Stomach smooth muscle (tissue), 2 donors: ENCODE results near the gene NAB1.
"Not testable (repeated sequence)": the region's sequence is repeated elsewhere in the genome, so short reads cannot be mapped to it uniquely, and the experiment has no call there.

Source experiments
- H3K27ac ChIP-seq: one replicate; pipeline ENCODE4 v1.7.0; 2013; ENCODE audit warnings: mild to moderate bottlenecking, low read length, inconsistent platforms
- H3K27me3 ChIP-seq, 2 donors: one replicate each; pipeline ENCODE4 v1.7.0; 2013; ENCODE audit warnings: low read length in 2 of 2; ENCODE audit not compliant: insufficient read depth in 2 of 2, control insufficient read depth in 1 of 2
- H3K36me3 ChIP-seq, 2 donors: one replicate each; pipeline ENCODE4 v1.7.0; 2013; ENCODE audit warnings: low read length in 2 of 2; ENCODE audit not compliant: control insufficient read depth in 2 of 2, insufficient read depth in 2 of 2
- H3K4me1 ChIP-seq: one replicate; pipeline ENCODE4 v1.7.0; 2013; ENCODE audit warnings: low read length; ENCODE audit not compliant: control insufficient read depth, insufficient read depth
- H3K4me3 ChIP-seq, 2 donors: one replicate each; pipeline ENCODE4 v1.7.0; 2013; ENCODE audit warnings: low read length in 2 of 2
- H3K9ac ChIP-seq, 2 donors: one replicate each; pipeline ENCODE4 v1.7.0; 2013; ENCODE audit warnings: low read length in 2 of 2, mild to moderate bottlenecking in 1 of 2
- H3K9me3 ChIP-seq, 2 donors: one replicate each; pipeline ENCODE4 v1.7.0; 2013; ENCODE audit warnings: low read length in 2 of 2; ENCODE audit not compliant: control insufficient read depth in 2 of 2
- donor health status: healthy.
- donor health status: Pancreatic carcinoma.

The NAB1 gene

DNA sequence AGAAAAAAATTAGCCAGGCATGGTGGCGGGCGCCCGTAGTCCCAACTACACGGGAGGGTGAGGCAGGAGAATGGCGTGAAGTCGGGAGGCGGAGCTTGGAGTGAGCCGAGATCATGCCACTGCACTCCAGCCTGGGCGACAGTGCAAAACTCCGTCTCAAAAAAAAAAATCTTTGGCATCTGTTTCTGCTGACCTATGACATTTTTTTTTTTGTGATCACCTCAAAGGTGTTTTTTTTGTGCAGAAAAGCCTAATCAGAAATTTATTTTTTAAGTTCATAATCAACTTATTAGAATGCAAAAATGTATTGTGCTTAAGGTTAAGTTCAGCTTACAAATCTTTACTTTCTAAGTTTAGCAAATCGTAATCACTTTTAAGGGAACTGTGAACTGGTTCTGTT, 45.6 kb downstream of the NAB1 start:
- Histone ChIP-seq H3K36me3 (peaks cover 0 to 2% of the 10 kb centered on the region in 2 donors), H3K9me3 (no peaks in the 10 kb centered on the region), H3K27me3 (no peaks in the 10 kb centered on the region), H3K4me3 (no peak overlapping the region), H3K4me1 (no peaks in the 10 kb centered on the region), H3K9ac (no peak overlapping the region), H3K27ac (no peak overlapping the region)

DNA sequence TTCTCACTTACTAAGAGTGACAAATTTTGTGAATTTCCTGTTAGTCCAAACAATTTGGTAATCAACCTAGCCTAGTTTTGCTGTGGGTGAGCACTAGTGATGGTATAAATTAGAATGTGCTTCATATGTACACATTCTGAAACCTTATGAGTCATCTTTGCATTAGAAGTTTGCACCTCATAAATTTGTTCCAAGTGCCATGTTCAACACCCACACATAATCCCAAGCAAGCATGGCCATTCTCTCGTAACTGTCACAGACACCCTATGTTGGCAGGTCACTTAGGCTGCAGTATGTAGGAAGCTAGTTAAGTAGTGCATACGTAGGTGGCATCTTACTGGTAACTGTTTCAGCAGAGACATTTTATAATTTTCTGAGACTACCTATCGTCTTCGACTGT, 46.9 kb downstream of the NAB1 start:
- H3K4me1 ChIP-seq = no peaks in the 10 kb centered on the region
- no peaks in the 10 kb centered on the region for H3K27me3 ChIP-seq
- no peak overlapping the region for H3K9ac ChIP-seq
- H3K27ac ChIP-seq = no peak overlapping the region
- H3K9me3 ChIP-seq = no peaks in the 10 kb centered on the region
- H3K4me3 ChIP-seq = no peak overlapping the region
- H3K36me3 ChIP-seq = no peaks in the 10 kb centered on the region

DNA sequence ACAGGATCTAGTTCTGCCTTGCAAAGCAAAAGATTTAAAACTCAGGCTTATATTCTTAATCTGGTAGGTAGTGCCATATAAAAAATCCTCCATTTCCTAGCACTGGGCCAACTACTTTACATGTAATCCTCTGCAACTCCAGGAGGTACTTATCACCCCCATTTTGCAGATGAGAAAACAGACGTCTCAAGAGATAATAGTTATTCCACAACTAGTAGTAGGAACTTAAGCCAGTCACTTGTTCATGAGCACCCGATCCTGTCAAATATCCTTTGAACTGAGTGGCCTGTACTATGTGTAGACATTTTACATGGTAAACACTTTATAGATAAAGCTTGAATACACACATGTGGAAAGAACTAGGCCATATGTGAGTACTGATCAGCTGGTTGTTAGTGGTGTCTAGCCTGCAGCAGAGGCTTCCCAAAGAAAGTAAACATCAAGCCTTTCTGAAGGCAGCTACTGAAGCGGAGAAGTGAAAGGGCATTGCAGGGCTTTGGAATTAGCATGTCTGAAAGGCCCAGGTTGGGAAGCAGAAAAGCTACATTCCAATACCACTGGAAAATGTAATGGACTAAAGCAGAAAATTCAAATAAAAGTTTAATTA, 48.0 kb downstream of the NAB1 start:
- H3K27me3 ChIP-seq = no peaks in the 10 kb centered on the region
- no peaks in the 10 kb centered on the region for H3K36me3 ChIP-seq
- no peaks in the 10 kb centered on the region for H3K9me3 ChIP-seq
- H3K27ac ChIP-seq = no peak overlapping the region
- no peak overlapping the region for H3K4me3 ChIP-seq
- H3K9ac ChIP-seq = no peak overlapping the region
- no peaks in the 10 kb centered on the region for H3K4me1 ChIP-seq

DNA sequence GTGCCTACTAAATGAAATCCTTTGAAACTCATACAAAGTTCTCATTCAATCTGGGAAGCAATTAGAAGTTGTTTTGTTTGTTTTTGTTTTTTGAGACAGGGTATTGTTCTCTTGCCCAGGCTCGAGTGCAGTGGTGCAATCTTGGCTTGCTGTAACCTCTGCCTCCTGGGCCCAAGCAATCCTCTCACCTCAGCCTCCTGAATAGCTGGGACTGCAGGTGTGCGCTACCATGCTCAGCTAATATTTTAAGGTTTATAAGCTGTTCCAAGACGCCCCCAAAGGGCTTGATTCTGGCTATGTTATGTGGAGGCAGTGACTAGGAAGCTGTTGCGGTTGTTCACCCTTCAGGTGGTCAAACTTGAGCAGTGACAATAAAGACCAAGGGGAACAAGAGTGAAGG, 48.5 kb downstream of the NAB1 start:
- H3K4me1 ChIP-seq = no peaks in the 10 kb centered on the region
- no peaks in the 10 kb centered on the region for H3K27me3 ChIP-seq
- no peak overlapping the region for H3K4me3 ChIP-seq
- H3K9me3 ChIP-seq = no peaks in the 10 kb centered on the region
- no peak overlapping the region for H3K27ac ChIP-seq
- H3K36me3 ChIP-seq = no peaks in the 10 kb centered on the region
- H3K9ac ChIP-seq = no peak overlapping the region

DNA sequence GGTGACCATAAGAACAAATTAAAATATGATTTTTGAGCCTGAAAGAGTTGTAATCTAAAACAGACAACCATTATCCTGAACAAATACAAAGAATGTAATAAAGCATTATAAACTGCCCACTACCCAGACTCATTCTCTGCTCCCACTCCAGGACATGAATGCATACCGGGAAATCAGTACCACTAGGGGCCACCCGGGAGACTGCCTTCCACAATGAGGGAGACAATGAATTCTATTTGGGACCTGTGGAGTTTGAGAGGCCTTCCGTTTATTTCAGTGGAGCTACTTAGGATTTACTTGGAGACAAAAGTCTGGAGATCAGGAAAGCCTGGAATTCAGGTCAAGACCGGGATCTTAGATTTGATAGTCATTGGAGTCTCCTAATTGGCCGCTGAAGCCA, 50.0 kb downstream of the NAB1 start:
- Histone ChIP-seq H3K9me3 (no peaks in the 10 kb centered on the region), H3K4me1 (no peaks in the 10 kb centered on the region), H3K27me3 (peaks cover 0 to 2% of the 10 kb centered on the region in 2 donors), H3K4me3 (no peak overlapping the region), H3K9ac (no peak overlapping the region), H3K36me3 (no peaks in the 10 kb centered on the region), H3K27ac (no peak overlapping the region)

DNA sequence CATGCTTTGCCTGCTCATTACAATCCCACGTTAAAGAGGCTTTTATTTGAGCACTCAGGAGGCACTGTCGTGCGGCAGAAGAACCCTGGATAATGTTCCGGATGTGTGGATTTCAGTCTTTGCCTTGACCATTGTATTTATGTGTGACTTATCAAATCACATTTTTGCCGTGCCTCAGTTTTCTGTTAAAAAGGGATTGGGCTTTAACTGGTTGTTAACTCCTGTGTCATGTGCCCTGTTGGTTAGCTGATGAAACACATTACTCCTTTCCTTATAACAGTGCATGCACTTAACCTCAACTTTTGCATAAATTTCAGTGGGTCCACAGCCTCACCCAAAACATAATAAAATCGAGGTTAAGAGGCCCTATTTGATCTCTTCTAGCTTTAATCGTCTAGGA, 52.7 kb downstream of the NAB1 start:
- H3K9ac ChIP-seq = no peak overlapping the region
- H3K36me3 ChIP-seq = no peaks in the 10 kb centered on the region
- H3K27me3 ChIP-seq = peaks cover 0 to 2% of the 10 kb centered on the region in 2 donors
- no peak overlapping the region for H3K27ac ChIP-seq
- H3K4me3 ChIP-seq = no peak overlapping the region
- no peaks in the 10 kb centered on the region for H3K4me1 ChIP-seq
- H3K9me3 ChIP-seq = no peaks in the 10 kb centered on the region

DNA sequence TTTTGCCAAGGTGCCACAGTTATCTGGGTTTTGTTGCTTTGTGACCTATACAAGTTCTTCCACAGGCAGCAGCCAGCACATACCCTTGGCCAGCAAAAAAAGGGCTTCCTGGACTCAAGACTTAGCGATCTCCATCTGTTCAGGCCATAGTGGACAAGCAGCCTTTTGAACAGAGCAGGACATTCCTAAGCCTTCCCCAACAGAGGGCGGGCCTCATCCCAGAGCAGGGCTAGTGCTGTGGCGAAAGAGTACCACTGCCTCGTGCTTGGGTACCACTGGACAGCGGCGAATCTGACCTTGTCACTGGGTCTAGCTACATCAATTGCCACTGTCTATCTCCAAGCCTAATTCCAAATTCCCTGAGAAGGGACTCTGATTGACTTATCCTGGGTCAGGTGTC, 56.4 kb downstream of the NAB1 start:
- no peaks in the 10 kb centered on the region for H3K4me1 ChIP-seq
- no peak overlapping the region for H3K27ac ChIP-seq
- no peak overlapping the region for H3K4me3 ChIP-seq
- no peak overlapping the region for H3K9ac ChIP-seq
- H3K27me3 ChIP-seq = peaks cover 0 to 2% of the 10 kb centered on the region in 2 donors
- no peaks in the 10 kb centered on the region for H3K36me3 ChIP-seq
- no peaks in the 10 kb centered on the region for H3K9me3 ChIP-seq

DNA sequence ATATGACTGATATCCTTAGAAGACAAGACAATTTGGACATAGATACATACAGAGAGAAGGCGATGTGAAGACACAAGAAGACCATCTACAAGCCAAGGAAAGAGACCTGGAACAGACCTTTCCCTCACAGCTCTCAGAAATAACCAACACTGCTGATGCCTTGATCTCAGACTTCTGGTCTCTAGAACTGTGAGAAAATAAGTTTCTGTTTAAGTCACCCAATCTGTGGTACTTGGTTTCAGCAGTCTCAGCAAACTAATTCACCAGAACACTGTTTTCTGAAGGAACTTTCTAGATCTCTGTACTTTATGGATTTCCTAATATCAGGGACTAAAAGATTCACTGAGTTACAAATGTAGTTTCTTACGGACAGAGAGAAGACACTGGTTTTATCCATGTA, 58.8 kb downstream of the NAB1 start:
- no peaks in the 10 kb centered on the region for H3K9me3 ChIP-seq
- H3K4me1 ChIP-seq = no peaks in the 10 kb centered on the region
- H3K36me3 ChIP-seq = no peaks in the 10 kb centered on the region
- no peak overlapping the region for H3K27ac ChIP-seq
- H3K9ac ChIP-seq = no peak overlapping the region
- peaks cover 0 to under 1% of the 10 kb centered on the region in 2 donors for H3K27me3 ChIP-seq
- no peak overlapping the region for H3K4me3 ChIP-seq

DNA sequence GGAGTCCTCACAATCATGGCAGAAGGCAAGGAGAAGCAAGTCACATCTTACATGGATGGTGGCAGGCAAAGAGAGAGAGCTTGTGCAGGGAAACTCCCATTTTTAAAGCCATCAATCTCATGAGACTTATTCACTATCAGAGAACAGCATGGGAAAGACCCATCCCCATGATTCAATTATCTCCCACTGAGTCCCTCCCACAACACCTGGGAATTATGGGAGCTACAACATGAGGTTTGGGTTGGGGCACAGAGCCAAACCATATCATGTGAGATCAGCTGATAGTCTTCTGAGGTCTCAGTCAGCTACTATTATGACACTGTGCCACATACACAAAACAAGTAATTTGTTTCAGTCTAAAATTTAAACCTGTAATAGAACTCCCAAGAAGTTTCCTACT, 59.8 kb downstream of the NAB1 start:
- not testable (repeated sequence) for H3K4me1 ChIP-seq, H3K4me3 ChIP-seq

DNA sequence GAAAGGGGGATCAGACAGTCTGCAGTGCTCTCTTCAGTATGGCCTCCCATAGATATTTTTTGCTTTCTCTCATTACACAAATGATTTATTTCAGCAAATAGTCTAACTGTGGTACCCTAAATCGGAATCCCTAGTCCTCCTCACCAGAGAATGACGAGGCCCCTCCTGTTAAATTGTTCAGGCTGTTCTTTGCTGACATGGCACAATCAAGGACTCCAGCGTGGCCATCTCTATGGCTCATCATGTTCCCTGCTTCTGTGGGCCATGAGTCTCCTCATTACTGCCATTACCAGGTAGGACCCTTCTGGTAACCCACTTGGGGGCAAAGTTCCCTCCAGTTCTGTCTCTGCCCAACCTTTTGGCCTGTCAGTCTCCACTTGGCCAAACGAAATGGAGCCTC, 62.2 kb downstream of the NAB1 start:
- Histone ChIP-seq H3K27me3 (no peaks in the 10 kb centered on the region), H3K27ac (no peak overlapping the region), H3K9ac (no peak overlapping the region)

More for the DNA sequence above, 59.8 kb downstream of the NAB1 start:
- not testable (repeated sequence) for H3K9ac ChIP-seq, H3K36me3 ChIP-seq, H3K27ac ChIP-seq, H3K27me3 ChIP-seq, H3K9me3 ChIP-seq

DNA sequence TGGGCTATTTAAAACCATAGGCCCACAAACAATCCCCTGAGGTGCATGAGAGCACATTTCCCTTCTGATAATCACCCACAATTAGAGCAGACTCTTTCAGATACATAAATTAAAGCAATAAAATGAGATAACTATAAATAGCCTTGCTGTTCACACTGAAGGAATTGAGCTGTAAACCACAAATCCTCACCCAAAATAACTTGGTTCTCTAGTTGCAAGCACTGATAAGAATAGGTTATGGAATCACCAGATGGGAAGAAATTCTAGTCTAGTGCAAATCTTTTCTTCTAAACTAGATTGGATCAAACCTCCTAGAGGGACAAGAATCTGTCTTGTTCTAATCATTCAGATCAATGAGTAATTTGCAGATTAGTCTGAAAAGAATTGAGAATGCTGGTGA, 64.6 kb downstream of the NAB1 start:
- Histone ChIP-seq H3K4me3 (no peak overlapping the region), H3K27ac (no peak overlapping the region), H3K4me1 (no peaks in the 10 kb centered on the region), H3K36me3 (no peaks in the 10 kb centered on the region), H3K9me3 (no peaks in the 10 kb centered on the region), H3K9ac (no peak overlapping the region), H3K27me3 (no peaks in the 10 kb centered on the region)

More for the DNA sequence above, 62.2 kb downstream of the NAB1 start:
- Histone ChIP-seq H3K4me3 (no peak overlapping the region), H3K9me3 (no peaks in the 10 kb centered on the region), H3K36me3 (no peaks in the 10 kb centered on the region), H3K4me1 (no peaks in the 10 kb centered on the region)
